CD14-positive monocyte (primary cell): ENCODE measurements around the gene KMT2C. TPM values are rescaled to one million over a fixed set of nuclear protein-coding genes. Genes with fewer than 3 reads are reported as not detected.

Source experiments
- DNase-seq, 3 donors: peaks; one replicate each; pipeline ENCODE4 v3.0.0-alpha.2; 2011 to 2022
- H2AFZ ChIP-seq: 2 replicates; pipeline ENCODE4 v1.6.0; 2012; ENCODE audit warnings: mild to moderate bottlenecking, low read depth, low read length, inconsistent platforms; ENCODE audit not compliant: insufficient read depth, poor library complexity, severe bottlenecking
- H3K27ac ChIP-seq, 2 donors: 1 replicate in 1 of 2; 2 replicates in 1 of 2; pipeline ENCODE4 v1.5.1; 2012 to 2013; ENCODE audit warnings: low read length in 2 of 2, control low read depth in 1 of 2, inconsistent platforms in 1 of 2, low read depth in 1 of 2, mild to moderate bottlenecking in 1 of 2
- H3K27me3 ChIP-seq, 2 donors: one replicate each; pipeline versions ENCODE4 v1.6.0 to v1.6.1; 2011 to 2013; ENCODE audit warnings: low read length in 2 of 2; ENCODE audit not compliant: control insufficient read depth in 2 of 2, insufficient read depth in 2 of 2
- H3K36me3 ChIP-seq, 2 donors: replicated peaks in 1 of 2; 1 replicate in 1 of 2; 2 replicates in 1 of 2; pipeline versions ENCODE4 v1.5.1 to v1.6.1; 2012 to 2013; ENCODE audit warnings: low read length in 2 of 2, control low read depth in 1 of 2, inconsistent platforms in 1 of 2, mild to moderate bottlenecking in 1 of 2; ENCODE audit not compliant: insufficient read depth in 2 of 2, control insufficient read depth in 1 of 2
- H3K4me1 ChIP-seq, 2 donors: 1 replicate in 1 of 2; 2 replicates in 1 of 2; pipeline versions ENCODE4 v1.5.1 to v1.6.1; 2012 to 2013; ENCODE audit warnings: low read length in 2 of 2, control low read depth in 1 of 2, inconsistent platforms in 1 of 2, mild to moderate bottlenecking in 1 of 2, moderate library complexity in 1 of 2; ENCODE audit not compliant: insufficient read depth in 2 of 2, control insufficient read depth in 1 of 2
- H3K4me2 ChIP-seq: replicated peaks from 2 replicates; pipeline ENCODE3; 2012; ENCODE audit warnings: low read length, moderate library complexity, mild to moderate bottlenecking; ENCODE audit not compliant: poor library complexity, severe bottlenecking; ENCODE audit errors: extremely low read depth
- H3K4me3 ChIP-seq, 3 experiments: fragments of 200-600 bp in 1 of 3; sonication (generic) in 1 of 3; replicated peaks in 1 of 3; 1 replicate in 2 of 3; 2 replicates in 1 of 3; pipeline ENCODE4 v1.5.1; 2011 to 2013; ENCODE audit warnings: low read length in 3 of 3, mild to moderate bottlenecking in 3 of 3, control low read depth in 2 of 3, low read depth in 2 of 3, inconsistent platforms in 1 of 3, moderate library complexity in 1 of 3
- H3K79me2 ChIP-seq: 2 replicates; pipeline ENCODE4 v1.6.0; 2012; ENCODE audit warnings: mild to moderate bottlenecking, control low read depth, inconsistent platforms, low read length, moderate library complexity; ENCODE audit not compliant: insufficient read depth
- H3K9ac ChIP-seq: 2 replicates; pipeline ENCODE4 v1.6.0; 2017; ENCODE audit warnings: low read length, mild to moderate bottlenecking; ENCODE audit not compliant: insufficient read depth, poor library complexity, severe bottlenecking
- H3K9me3 ChIP-seq, 2 donors: replicated peaks in 1 of 2; 1 replicate in 1 of 2; 2 replicates in 1 of 2; pipeline versions ENCODE4 v1.5.1 to v1.6.1; 2012 to 2013; ENCODE audit warnings: low read length in 2 of 2, control low read depth in 1 of 2; ENCODE audit not compliant: control insufficient read depth in 1 of 2, insufficient read depth in 1 of 2
- H4K20me1 ChIP-seq: 2 replicates; pipeline ENCODE4 v1.6.0; 2012; ENCODE audit warnings: mild to moderate bottlenecking, low read length, control low read depth, moderate library complexity; ENCODE audit not compliant: insufficient read depth
- H3K27ac Mint-ChIP-seq, 7 donors: one replicate each; pipeline ENCODE4 v1.8.0; 2020; ENCODE audit warnings: mild to moderate bottlenecking in 7 of 7, mixed read lengths in 7 of 7, moderate library complexity in 6 of 7, inconsistent platforms in 2 of 7
- H3K27me3 Mint-ChIP-seq, 3 donors: one replicate each; pipeline ENCODE4 v1.8.0; 2021 to 2022; ENCODE audit warnings: low read depth in 3 of 3, mild to moderate bottlenecking in 3 of 3, mixed read lengths in 3 of 3, moderate library complexity in 3 of 3, inconsistent platforms in 1 of 3
- H3K36me3 Mint-ChIP-seq, 2 donors: one replicate each; pipeline ENCODE4 v1.8.0; 2020; ENCODE audit warnings: mixed read lengths in 2 of 2, inconsistent platforms in 1 of 2, mild to moderate bottlenecking in 1 of 2
- H3K4me1 Mint-ChIP-seq: one replicate; pipeline ENCODE4 v1.8.0; 2020; ENCODE audit warnings: mild to moderate bottlenecking, mixed read lengths
- H3K4me3 Mint-ChIP-seq, 2 donors: one replicate each; pipeline ENCODE4 v1.8.0; 2020; ENCODE audit warnings: mild to moderate bottlenecking in 2 of 2, mixed read lengths in 2 of 2, moderate library complexity in 1 of 2
- H3K9me3 Mint-ChIP-seq, 7 donors: one replicate each; pipeline ENCODE4 v1.8.0; 2020 to 2022; ENCODE audit warnings: mixed read lengths in 7 of 7, mild to moderate bottlenecking in 6 of 7, moderate library complexity in 6 of 7, inconsistent platforms in 2 of 7
- CTCF ChIP-seq: fragments of 200-600 bp; IDR thresholded peaks from one replicate; pipeline ENCODE4 v1.8.0; 2022; ENCODE audit warnings: antibody characterized with exemption, mild to moderate bottlenecking
- WGBS: methylation state at CpG from one replicate; pipeline ENCODE4 v1.1.5; 2013; ENCODE audit warnings: missing lambda C conversion rate; ENCODE audit not compliant: insufficient coverage; 5-methylcytosine and 5-hydroxymethylcytosine counted together
- intact Hi-C, 2 donors: fragments of 100-400 bp; cut with micrococcal nuclease; formaldehyde crosslinking; loops; one replicate each; pipeline versions ENCODE4 v1.15.0 to v1.15.1; 2023
- polyA plus RNA-seq, 3 donors: library from polyadenylated mRNA; depleted of rRNA in 1 of 3; unstranded in 2 of 3; stranded (reverse) in 1 of 3; fragments of 300-500 nt in 2 of 3; fragments of >200 nt in 1 of 3; fragmentation: Illumina TruSeq in 2 of 3; gene quantifications; 1 replicate in 2 of 3; 2 replicates in 1 of 3; pipeline ENCODE4 v1.2.3, GENCODE V29; 2012 to 2021

Gene KMT2C
- polyA plus RNA-seq, 3 donors, result 4.5 to 26.1 (median 7.3) TPM

DNA sequence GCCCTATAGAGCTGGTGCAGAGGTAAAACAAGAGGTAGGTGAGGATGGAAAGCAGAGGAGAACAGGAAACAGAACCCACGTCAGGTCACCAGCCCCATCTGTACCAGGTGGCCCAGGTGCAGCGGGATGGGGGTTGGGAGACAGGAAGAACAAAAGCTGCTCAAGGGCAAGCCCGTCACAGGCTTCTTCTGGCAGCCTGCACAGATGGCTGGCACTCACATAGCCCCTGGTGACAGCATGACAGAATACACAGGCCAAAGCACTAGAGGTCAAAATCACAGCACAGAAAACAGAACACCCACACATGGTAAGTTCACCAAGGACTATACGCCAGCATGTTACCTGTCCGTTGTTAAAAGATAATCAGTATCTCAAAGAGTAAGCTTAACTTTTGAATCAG, 283.5 kb downstream of the KMT2C start:
- Mint-ChIP-seq H3K36me3 (peaks cover 82 to 94% of the 10 kb centered on the region in 2 donors), H3K27ac (peak overlapping the region in 1 of 7 donors; percentile 16), H3K4me1 (no peaks in the 10 kb centered on the region), H3K27me3 (peaks cover 0 to 2% (median 0%) of the 10 kb centered on the region in 3 donors), H3K9me3 (no peaks in the 10 kb centered on the region), H3K4me3 (no peak overlapping the region)
- DNase-seq, result no peak
- Histone ChIP-seq H3K4me3 (no peak overlapping the region), H3K9ac (no peak overlapping the region), H3K4me2 (no peak overlapping the region), H3K4me1 (no peaks in the 10 kb centered on the region), H2AFZ (no peak overlapping the region), H4K20me1 (peaks cover 30% of the 10 kb centered on the region), H3K9me3 (no peaks in the 10 kb centered on the region), H3K79me2 (no peaks in the 10 kb centered on the region), H3K36me3 (peaks cover 99 to 100% of the 10 kb centered on the region in 2 donors), H3K27me3 (no peaks in the 10 kb centered on the region), H3K27ac (no peak overlapping the region)
- WGBS, result 90% methylated on average over 3 of the region's 5 CpGs
- intact Hi-C loops, result no loop called here
- TF ChIP-seq CTCF, result no peak

DNA sequence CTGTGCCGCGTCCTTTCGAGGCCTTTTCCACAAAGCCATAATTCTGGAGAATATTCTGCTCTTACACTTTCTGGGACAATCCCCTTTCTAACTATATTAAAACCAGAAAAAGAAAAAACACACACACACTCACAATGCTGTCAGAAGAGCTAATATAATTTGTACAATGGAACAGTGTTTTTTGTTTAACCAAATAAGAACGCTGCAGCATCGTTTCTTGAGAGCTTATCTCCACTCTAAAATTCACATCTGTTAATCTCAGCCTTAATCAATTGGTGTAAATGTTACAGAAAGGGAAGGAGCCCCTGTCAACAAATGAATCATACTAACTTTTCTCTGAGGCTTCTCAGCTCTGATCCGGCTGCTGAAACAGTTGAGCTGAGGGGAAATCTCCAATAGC, 286.4 kb downstream of the KMT2C start:
- intact Hi-C loops, result no loop called here
- TF ChIP-seq CTCF, result no peak
- H3K4me2 ChIP-seq, result no peak overlapping the region
- Mint-ChIP-seq H3K27me3 (peaks cover 0 to 2% (median 0%) of the 10 kb centered on the region in 3 donors), H3K4me3 (no peak overlapping the region), H3K9me3 (no peaks in the 10 kb centered on the region), H3K36me3 (peaks cover 86 to 98% of the 10 kb centered on the region in 2 donors), H3K4me1 (no peaks in the 10 kb centered on the region), H3K27ac (no peak overlapping the region)
- no peak overlapping the region for H3K27ac ChIP-seq
- peaks cover 100% of the 10 kb centered on the region in 2 donors for H3K36me3 ChIP-seq
- peaks cover 55% of the 10 kb centered on the region for H4K20me1 ChIP-seq
- H3K4me1 ChIP-seq, result no peaks in the 10 kb centered on the region
- no peak overlapping the region for H3K4me3 ChIP-seq
- H3K27me3 ChIP-seq, result no peaks in the 10 kb centered on the region
- no peak overlapping the region for H3K9ac ChIP-seq
- H3K9me3 ChIP-seq, result no peaks in the 10 kb centered on the region
- 100% methylated on average over 2 of the region's 6 CpGs for WGBS
- DNase-seq, result no peak
- H2AFZ ChIP-seq, result no peak overlapping the region
- no peaks in the 10 kb centered on the region for H3K79me2 ChIP-seq
